ENCODE results near the gene WDR82.

WDR82 gene

GRCh38 chr3:52246728-52247408 is 31.6 kb downstream of the WDR82 start:
- H3K9ac ChIP-seq = no peak overlapping the region
- no peaks in the 10 kb centered on the region for H3K27me3 ChIP-seq (ENCODE audit: control insufficient read depth, insufficient read depth, low read length)
- no peaks in the 10 kb centered on the region for H3K9me3 ChIP-seq (ENCODE audit: control insufficient read depth, low read length)
- H3K4me3 ChIP-seq (ENCODE audit: low read depth, low read length) = no peak overlapping the region
- no peaks in the 10 kb centered on the region for H3K4me1 ChIP-seq
- no peak overlapping the region for H2AFZ ChIP-seq
- no peaks in the 10 kb centered on the region for H3K36me3 ChIP-seq (ENCODE audit: control insufficient read depth, insufficient read depth, low read length)
- no peaks in the 10 kb centered on the region for H3K79me2 ChIP-seq
- no peak overlapping the region for H3K27ac ChIP-seq
- TF ChIP-seq CTCF (IDR thresholded peaks at IDR 0.05) = no peak
- H3K4me2 ChIP-seq (ENCODE audit: low read length) = peak overlapping the region; percentile 52

GRCh38 chr3:52246264-52246620 is 32.2 kb downstream of the WDR82 start:
- H2AFZ ChIP-seq = peak overlapping the region; percentile 87
- no peaks in the 10 kb centered on the region for H3K79me2 ChIP-seq
- no peak for TF ChIP-seq CTCF (IDR thresholded peaks at IDR 0.05)
- no peak overlapping the region for H3K9ac ChIP-seq
- peak overlapping the region; percentile 52 for H3K4me2 ChIP-seq (ENCODE audit: low read length)
- H3K4me1 ChIP-seq = no peaks in the 10 kb centered on the region
- H3K36me3 ChIP-seq (ENCODE audit: control insufficient read depth, insufficient read depth, low read length) = no peaks in the 10 kb centered on the region
- H3K27ac ChIP-seq = no peak overlapping the region
- H3K27me3 ChIP-seq (ENCODE audit: control insufficient read depth, insufficient read depth, low read length) = no peaks in the 10 kb centered on the region
- no peaks in the 10 kb centered on the region for H3K9me3 ChIP-seq (ENCODE audit: control insufficient read depth, low read length)
- peak overlapping the region; percentile 41 for H3K4me3 ChIP-seq (ENCODE audit: low read depth, low read length)

GRCh38 chr3:52245322-52246263 is 32.9 kb downstream of the WDR82 start, which contains the start of gene PPM1M:
PPM1M (plus strand) TSS chr3:52245759; CDS start chr3:52245825, 66 bp downstream.
- Histone ChIP-seq H3K4me1 (no peaks in the 10 kb centered on the region), H3K9ac (no peak within 1 kb of the TSS), H3K27ac (peak within 1 kb of the TSS; percentile 27), H3K27me3 (ENCODE audit: control insufficient read depth, insufficient read depth, low read length) (no peaks in the 10 kb centered on the region), H3K36me3 (ENCODE audit: control insufficient read depth, insufficient read depth, low read length) (no peaks in the 10 kb centered on the region), H3K9me3 (ENCODE audit: control insufficient read depth, low read length) (no peaks in the 10 kb centered on the region), H3K4me2 (ENCODE audit: low read length) (peak within 1 kb of the TSS; percentile 84), H3K4me3 (ENCODE audit: low read depth, low read length) (peak within 1 kb of the TSS; percentile 56), H2AFZ (peak within 1 kb of the TSS; percentile 87), H3K79me2 (no peaks in the 10 kb centered on the region)
- no peak for TF ChIP-seq CTCF (IDR thresholded peaks at IDR 0.05)

GRCh38 chr3:52243791-52244628 is 34.4 kb downstream of the WDR82 start:
- Histone ChIP-seq H3K4me1 (peaks cover 2% of the 10 kb centered on the region), H3K9ac (no peak overlapping the region), H3K27me3 (ENCODE audit: control insufficient read depth, insufficient read depth, low read length) (no peaks in the 10 kb centered on the region), H3K4me3 (ENCODE audit: low read depth, low read length) (no peak overlapping the region), H3K27ac (no peak overlapping the region), H3K79me2 (no peaks in the 10 kb centered on the region), H3K9me3 (ENCODE audit: control insufficient read depth, low read length) (no peaks in the 10 kb centered on the region), H3K36me3 (ENCODE audit: control insufficient read depth, insufficient read depth, low read length) (no peaks in the 10 kb centered on the region), H2AFZ (no peak overlapping the region), H3K4me2 (ENCODE audit: low read length) (no peak overlapping the region)
- no peak for TF ChIP-seq CTCF (IDR thresholded peaks at IDR 0.05)

All from parathyroid adenoma (tissue), 2 donors.